Sigmoid colon (tissue), 7 donors: ENCODE data around the gene SPTBN4. TPM values are rescaled to one million over a fixed set of nuclear protein-coding genes. Genes with fewer than 3 reads are reported as not detected.
"Not testable (repeated sequence)": the region's sequence is repeated elsewhere in the genome, so short reads cannot be mapped to it uniquely, and the experiment has no call there.

Source experiments
- DNase-seq: peaks from one replicate; pipeline ENCODE4 v3.0.0-alpha.2; 2019
- H3K27ac ChIP-seq, 4 donors: fragments of 200-600 bp; sonication (generic); one replicate each; pipeline ENCODE4 v1.5.1; 2016 to 2019; ENCODE audit warnings: mild to moderate bottlenecking in 1 of 4
- H3K27me3 ChIP-seq, 3 donors: fragments of 200-600 bp; sonication (generic); one replicate each; pipeline ENCODE4 v1.5.1; 2019; ENCODE audit warnings: mild to moderate bottlenecking in 1 of 3
- H3K36me3 ChIP-seq, 4 donors: fragments of 200-600 bp; sonication (generic); one replicate each; pipeline ENCODE4 v1.5.1; 2016 to 2019
- H3K4me1 ChIP-seq, 4 donors: fragments of 200-600 bp; sonication (generic); one replicate each; pipeline ENCODE4 v1.5.1; 2017 to 2019
- H3K4me3 ChIP-seq, 4 donors: fragments of 200-600 bp; sonication (generic); one replicate each; pipeline ENCODE4 v1.5.1; 2017 to 2019; ENCODE audit warnings: mild to moderate bottlenecking in 2 of 4, moderate library complexity in 1 of 4
- H3K9me3 ChIP-seq, 4 donors: fragments of 200-600 bp in 3 of 4; sonication (generic) in 3 of 4; one replicate each; pipeline versions ENCODE4 v1.5.1 to v1.6.1; 2013 to 2019
- EP300 ChIP-seq, 4 donors: sonication (generic); formaldehyde crosslinking; IDR thresholded peaks; one replicate each; pipeline ENCODE4 v1.6.1; 2017; ENCODE audit warnings: antibody characterized with exemption in 4 of 4
- POLR2A ChIP-seq, 2 donors: fragments of 450-650 bp; IDR thresholded peaks; one replicate each; pipeline ENCODE4 v1.6.1; 2016; ENCODE audit warnings: antibody characterized with exemption in 2 of 2, mild to moderate bottlenecking in 2 of 2, moderate library complexity in 2 of 2
- POLR2AphosphoS5 ChIP-seq, 4 donors: sonication (generic); formaldehyde crosslinking; IDR thresholded peaks; one replicate each; pipeline ENCODE4 v1.6.1; 2017; ENCODE audit warnings: antibody characterized with exemption in 4 of 4
- WGBS, 2 donors: extraction: QIAGEN DNeasy Blood & Tissue Kit; methylation state at CpG; one replicate each; pipeline ENCODE4 v1.1.7; 2013; 5-methylcytosine and 5-hydroxymethylcytosine counted together
- intact Hi-C: fragments of 100-400 bp; cut with DNase I; formaldehyde crosslinking; loops from one replicate; pipeline ENCODE4 v1.15.1; 2023
- polyA plus RNA-seq, 3 donors: library from polyadenylated mRNA; stranded (reverse); fragments of 200-250 nt; gene quantifications; one replicate each; pipeline ENCODE4 v1.2.3, GENCODE V29; 2013
- total RNA-seq, 4 donors: library from RNA; depleted of rRNA; stranded (reverse); fragments of >200 nt; gene quantifications; one replicate each; pipeline ENCODE4 v1.1.0, GENCODE V29; 2016
- TF ChIP-seq, protein P1 (sequence below), 4 experiments: fragments of 450-650 bp in 3 of 4; fragments of 200-600 bp in 1 of 4; IDR thresholded peaks; one replicate each; pipeline ENCODE4 v1.5.1; 2016 to 2019; ENCODE audit warnings: antibody characterized with exemption in 4 of 4, mild to moderate bottlenecking in 3 of 4, moderate library complexity in 2 of 4
- donor health status: healthy with polysubstance abuse.
- donor health status: Bipolar disorder and iron deficiency.
- donor health status: healthy.

SPTBN4 gene
- total and polyA plus RNA-seq, 7 donors: 0.23 to 5.0 (median 1.8) TPM; not detected in 1

DNA sequence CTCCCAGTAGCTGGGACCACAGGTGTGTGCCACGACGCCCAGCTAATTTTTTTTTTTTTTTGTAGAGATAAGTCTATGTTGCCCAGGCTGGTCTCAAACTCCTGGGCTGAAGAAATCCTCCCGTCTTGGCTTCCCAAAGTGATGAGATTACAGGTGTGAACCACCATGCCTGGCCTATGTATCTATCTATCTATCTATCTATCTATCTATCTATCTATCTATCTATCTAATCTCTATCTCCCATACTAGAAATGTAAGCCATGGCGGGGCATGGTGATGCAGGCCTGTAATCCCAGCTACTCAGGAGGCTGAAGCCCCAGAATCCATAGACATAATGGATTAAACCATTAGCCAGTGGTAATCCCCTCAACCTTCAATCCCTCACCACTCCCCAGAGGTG, 16.1 kb upstream of the SPTBN4 start:
- intact Hi-C loops: no loop called here
- peaks cover 3 to 41% (median 8%) of the 10 kb centered on the region in 4 donors for H3K36me3 ChIP-seq
- no peaks in the 10 kb centered on the region for H3K4me1 ChIP-seq

DNA sequence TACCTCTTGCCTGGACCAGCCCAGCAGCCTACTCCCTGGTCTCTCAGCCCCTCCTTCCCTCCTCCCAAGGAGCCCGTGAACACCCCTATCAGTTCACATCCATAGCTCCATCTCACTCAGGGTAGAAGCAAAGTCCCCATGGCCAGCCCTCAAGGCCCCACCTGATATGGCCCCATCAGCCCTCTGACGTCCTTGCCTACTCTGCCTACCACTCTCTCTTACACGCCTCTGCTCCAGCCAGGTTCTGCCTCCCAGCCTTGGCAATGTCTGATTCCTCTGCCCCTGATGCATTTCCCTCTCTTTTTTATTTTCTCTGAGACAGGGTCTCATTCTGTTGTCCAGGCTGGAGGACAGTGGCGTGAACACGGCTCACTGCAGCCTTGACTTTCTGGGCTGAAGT, 14.8 kb upstream of the SPTBN4 start:
- TF ChIP-seq POLR2AphosphoS5 (IDR thresholded peaks at IDR 0.05) (no peak), POLR2A (IDR thresholded peaks at IDR 0.05) (no peak), EP300 (IDR thresholded peaks at IDR 0.05) (no peak)
- TF ChIP-seq, protein P1, sequence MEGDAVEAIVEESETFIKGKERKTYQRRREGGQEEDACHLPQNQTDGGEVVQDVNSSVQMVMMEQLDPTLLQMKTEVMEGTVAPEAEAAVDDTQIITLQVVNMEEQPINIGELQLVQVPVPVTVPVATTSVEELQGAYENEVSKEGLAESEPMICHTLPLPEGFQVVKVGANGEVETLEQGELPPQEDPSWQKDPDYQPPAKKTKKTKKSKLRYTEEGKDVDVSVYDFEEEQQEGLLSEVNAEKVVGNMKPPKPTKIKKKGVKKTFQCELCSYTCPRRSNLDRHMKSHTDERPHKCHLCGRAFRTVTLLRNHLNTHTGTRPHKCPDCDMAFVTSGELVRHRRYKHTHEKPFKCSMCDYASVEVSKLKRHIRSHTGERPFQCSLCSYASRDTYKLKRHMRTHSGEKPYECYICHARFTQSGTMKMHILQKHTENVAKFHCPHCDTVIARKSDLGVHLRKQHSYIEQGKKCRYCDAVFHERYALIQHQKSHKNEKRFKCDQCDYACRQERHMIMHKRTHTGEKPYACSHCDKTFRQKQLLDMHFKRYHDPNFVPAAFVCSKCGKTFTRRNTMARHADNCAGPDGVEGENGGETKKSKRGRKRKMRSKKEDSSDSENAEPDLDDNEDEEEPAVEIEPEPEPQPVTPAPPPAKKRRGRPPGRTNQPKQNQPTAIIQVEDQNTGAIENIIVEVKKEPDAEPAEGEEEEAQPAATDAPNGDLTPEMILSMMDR (IDR thresholded peaks at IDR 0.05): no peak
- H3K27me3 ChIP-seq: no peaks in the 10 kb centered on the region
- intact Hi-C loops: no loop called here
- whole genome bisulfite sequencing, 2 donors: 73 to 78% methylated on average over 5 of the region's 5 CpGs
- H3K9me3 ChIP-seq: no peaks in the 10 kb centered on the region
- peaks cover 3 to 49% (median 8%) of the 10 kb centered on the region in 4 donors for H3K36me3 ChIP-seq
- H3K4me1 ChIP-seq: no peaks in the 10 kb centered on the region
- no peak for DNase-seq
- no peak overlapping the region for H3K27ac ChIP-seq
- no peak overlapping the region for H3K4me3 ChIP-seq

More for the DNA sequence above, 16.1 kb upstream of the SPTBN4 start:
- Histone ChIP-seq H3K27me3 (no peaks in the 10 kb centered on the region), H3K4me3 (no peak overlapping the region), H3K9me3 (no peaks in the 10 kb centered on the region), H3K27ac (no peak overlapping the region)
- WGBS, 2 donors: 94 to 98% methylated on average over 4 of the region's 4 CpGs
- TF ChIP-seq POLR2A (IDR thresholded peaks at IDR 0.05) (no peak), EP300 (IDR thresholded peaks at IDR 0.05) (no peak), POLR2AphosphoS5 (IDR thresholded peaks at IDR 0.05) (no peak)
- TF ChIP-seq, protein P1 (IDR thresholded peaks at IDR 0.05): no peak
- DNase-seq: no peak

DNA sequence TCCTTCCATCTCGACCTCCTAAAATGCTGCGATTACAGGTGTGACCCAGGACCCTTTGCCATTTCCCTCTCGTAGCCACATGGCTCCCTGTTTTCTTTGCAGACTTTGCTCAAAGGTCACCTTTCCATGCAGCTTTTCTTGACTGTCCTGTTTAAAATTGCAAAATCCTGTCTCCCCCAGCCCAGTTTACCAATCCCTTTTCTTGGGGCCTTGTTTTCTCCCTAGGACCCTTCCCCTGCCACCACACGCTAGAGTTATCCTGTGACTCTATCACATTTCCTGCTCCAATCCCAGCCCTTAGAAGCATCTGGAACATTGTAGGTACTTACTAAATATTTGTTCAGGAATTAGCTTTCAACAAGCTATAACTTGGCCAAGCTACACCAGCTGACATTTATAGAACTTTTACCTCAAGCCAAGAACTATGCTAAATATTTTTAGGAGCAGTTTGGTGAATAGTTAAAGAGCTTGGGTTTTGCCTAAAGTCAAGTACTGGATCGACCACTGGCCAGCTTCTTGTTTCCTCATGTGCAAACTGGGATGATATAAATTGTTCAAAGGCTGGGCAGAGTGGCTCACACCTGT, 13.6 kb upstream of the SPTBN4 start:
- Histone ChIP-seq H3K36me3 (peaks cover 3 to 51% (median 9%) of the 10 kb centered on the region in 4 donors), H3K27ac (no peak overlapping the region), H3K27me3 (no peaks in the 10 kb centered on the region), H3K4me3 (no peak overlapping the region), H3K9me3 (no peaks in the 10 kb centered on the region), H3K4me1 (no peaks in the 10 kb centered on the region)
- TF ChIP-seq, protein P1 (IDR thresholded peaks at IDR 0.05): no peak
- TF ChIP-seq POLR2AphosphoS5 (IDR thresholded peaks at IDR 0.05) (no peak), EP300 (IDR thresholded peaks at IDR 0.05) (no peak), POLR2A (IDR thresholded peaks at IDR 0.05) (no peak)
- WGBS, 2 donors: 85 to 87% methylated on average over 5 of the region's 5 CpGs
- intact Hi-C loops: no loop called here
- no peak for DNase-seq

DNA sequence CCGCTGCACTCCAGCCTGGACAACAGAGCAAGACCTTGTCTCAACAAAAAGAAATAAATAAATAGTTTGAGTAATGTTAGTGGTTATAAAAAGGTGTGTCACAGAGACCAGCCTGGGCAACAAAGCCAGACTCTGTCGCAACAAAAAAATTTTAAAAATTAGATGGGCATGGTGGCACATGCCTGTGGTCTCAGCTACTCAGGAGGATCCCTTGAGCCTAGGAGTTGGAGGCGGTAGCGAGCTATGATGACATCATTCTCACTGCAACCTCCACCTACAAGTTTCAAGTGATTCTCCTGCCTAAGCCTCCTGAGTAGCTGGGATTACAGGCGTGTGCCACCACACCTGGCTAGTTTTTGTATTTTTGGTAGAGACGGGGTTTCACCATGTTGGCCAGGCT, 12.9 kb upstream of the SPTBN4 start:
- H3K4me1 ChIP-seq, H3K4me3 ChIP-seq, H3K9me3 ChIP-seq, H3K27ac ChIP-seq, H3K27me3 ChIP-seq, intact Hi-C loops, DNase-seq: not testable (repeated sequence)
- H3K36me3 ChIP-seq: peaks cover 0 to 51% (median 9%) of the 10 kb centered on the region in 4 donors
- 90 to 92% methylated on average over 6 of the region's 6 CpGs for WGBS, 2 donors

DNA sequence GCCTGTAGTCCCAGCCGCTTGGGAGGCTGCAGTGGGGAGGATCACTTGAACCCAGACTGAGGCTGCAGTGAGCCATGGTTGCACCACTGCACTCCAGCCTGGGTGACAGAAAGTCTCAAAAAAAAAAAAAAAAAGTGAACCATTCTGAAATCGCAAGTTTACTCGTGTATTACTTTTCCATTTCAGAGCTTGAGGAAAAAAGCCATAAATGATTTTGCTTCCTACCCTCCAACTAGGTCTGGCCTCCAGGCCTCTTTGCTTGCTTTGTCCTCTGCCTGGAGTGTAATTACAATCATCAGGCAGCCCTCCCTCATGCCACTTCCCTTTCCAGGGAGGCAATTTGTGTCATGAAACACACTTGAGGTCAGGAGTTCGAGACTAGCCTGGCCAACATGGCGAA, 9.8 kb upstream of the SPTBN4 start:
- Histone ChIP-seq H3K4me1 (peaks cover 0 to 11% (median 0%) of the 10 kb centered on the region in 4 donors), H3K4me3 (no peak overlapping the region), H3K27me3 (no peaks in the 10 kb centered on the region), H3K36me3 (peaks cover 0 to 37% (median 5%) of the 10 kb centered on the region in 4 donors), H3K9me3 (no peaks in the 10 kb centered on the region), H3K27ac (no peak overlapping the region)
- TF ChIP-seq, protein P1 (IDR thresholded peaks at IDR 0.05): no peak
- no peak for TF ChIP-seq EP300 (IDR thresholded peaks at IDR 0.05)
- TF ChIP-seq POLR2AphosphoS5 (IDR thresholded peaks at IDR 0.05): no peak
- no peak for TF ChIP-seq POLR2A (IDR thresholded peaks at IDR 0.05)
- WGBS, 2 donors: 85 to 90% methylated on average over 5 of the region's 5 CpGs
- intact Hi-C loops: no loop called here
- DNase-seq: no peak
